SK-N-MC (cell line): Measurements from ENCODE around the gene HOXA6.

Experiments
- EZH2 ChIP-seq: fragments of 200-600 bp; sonication (generic); IDR thresholded peaks from one replicate; pipeline ENCODE4 v1.6.1; 2017; ENCODE audit warnings: antibody characterized with exemption
- POLR2AphosphoS5 ChIP-seq: IDR thresholded peaks from 2 replicates; pipeline ENCODE4 v1.6.1; 2012; ENCODE audit warnings: mild to moderate bottlenecking, low read depth, low read length, borderline replicate concordance

GRCh38 chr7:27196287-27196767, 48.8 kb upstream of the HOXA6 start:
- no peak for TF ChIP-seq POLR2AphosphoS5
- TF ChIP-seq EZH2 = no peak
